HepG2 (cell line): ENCODE measurements around the gene SIRT7. TPM values are rescaled to one million over a fixed set of nuclear protein-coding genes. Genes with fewer than 3 reads are reported as not detected.

Experiments used
- CHD2 ChIP-seq: IDR thresholded peaks from 2 replicates; pipeline ENCODE4 v1.6.1; 2011; ENCODE audit warnings: low read depth, low read length, improper control_type of control experiment
- EZH2 ChIP-seq: conservative IDR thresholded peaks from 2 replicates; pipeline ENCODE4 v1.6.1; 2012; ENCODE audit warnings: mild to moderate bottlenecking, low read depth, low read length, moderate library complexity
- GTF3A ChIP-seq: sonication (generic); formaldehyde crosslinking; conservative IDR thresholded peaks from 2 replicates; pipeline ENCODE4 v1.4.0; 2020; ENCODE audit warnings: mild to moderate bottlenecking, missing genetic modification reagents
- HNF4A ChIP-seq: sonication (generic); formaldehyde crosslinking; IDR thresholded peaks from 2 replicates; pipeline ENCODE4 v1.4.0; 2020; ENCODE audit warnings: missing genetic modification reagents
- MAFG ChIP-seq: sonication (generic); formaldehyde crosslinking; IDR thresholded peaks from 2 replicates; pipeline ENCODE4 v1.5.1; 2020; ENCODE audit warnings: mild to moderate bottlenecking, missing genetic modification reagents
- NR2C2 ChIP-seq: sonication (generic); formaldehyde crosslinking; IDR thresholded peaks from 2 replicates; pipeline ENCODE4 v1.4.0; 2020; ENCODE audit warnings: missing genetic modification reagents, mild to moderate bottlenecking, moderate library complexity, borderline replicate concordance
- REPIN1 ChIP-seq: sonication (generic); formaldehyde crosslinking; IDR thresholded peaks from 2 replicates; pipeline ENCODE4 v1.8.0; 2022; ENCODE audit warnings: missing genetic modification reagents, low read depth, mild to moderate bottlenecking, borderline replicate concordance
- SALL2 ChIP-seq: sonication (generic); formaldehyde crosslinking; IDR thresholded peaks from 2 replicates; pipeline ENCODE4 v1.8.1; 2023; ENCODE audit warnings: mild to moderate bottlenecking, missing genetic modification reagents, inconsistent platforms
- ZFY ChIP-seq: sonication (generic); formaldehyde crosslinking; IDR thresholded peaks from 2 replicates; pipeline ENCODE4 v1.4.0; 2020; ENCODE audit warnings: missing genetic modification reagents
- ZNF446 ChIP-seq: sonication (generic); formaldehyde crosslinking; IDR thresholded peaks from 2 replicates; pipeline ENCODE4 v1.5.0; 2020; ENCODE audit warnings: mild to moderate bottlenecking, missing genetic modification reagents
- ZNF660 ChIP-seq: sonication (generic); formaldehyde crosslinking; IDR thresholded peaks from 2 replicates; pipeline ENCODE4 v1.5.1; 2020; ENCODE audit warnings: mild to moderate bottlenecking, low read depth, missing genetic modification reagents, borderline replicate concordance
- polyA plus RNA-seq, 8 experiments: library from polyadenylated mRNA; depleted of rRNA in 3 of 8; stranded (reverse) in 7 of 8; unstranded in 1 of 8; fragments of >200 nt; fragmentation: Illumina TruSeq in 4 of 8; extraction: Trizol in 4 of 8; gene quantifications; 2 replicates each; pipeline versions ENCODE4 v1.2.1 to v1.2.3, GENCODE V29; 2011 to 2016; ENCODE audit warnings: low read depth in 4 of 8, missing spikeins in 1 of 8, mixed read lengths in 1 of 8; ENCODE audit not compliant: insufficient read depth in 1 of 8
- total RNA-seq, 5 experiments: library from RNA; depleted of rRNA; stranded (reverse); fragments of >200 nt; fragmentation: Illumina TruSeq; extraction: Trizol; gene quantifications; 2 replicates each; pipeline ENCODE4 v1.2.3, GENCODE V29; 2016; ENCODE audit warnings: low read depth in 1 of 5
- TF ChIP-seq, protein P1 (sequence below): sonication (generic); formaldehyde crosslinking; IDR thresholded peaks from 2 replicates; pipeline ENCODE4 v1.5.0; 2020; ENCODE audit warnings: mild to moderate bottlenecking, missing genetic modification reagents, borderline replicate concordance
- TF ChIP-seq, protein P2 (sequence below): sonication (generic); formaldehyde crosslinking; IDR thresholded peaks from 2 replicates; pipeline ENCODE4 v1.8.0; 2022; ENCODE audit warnings: low read depth, missing genetic modification reagents
- TF ChIP-seq, protein P3 (sequence below), 2 experiments: sonication (generic) in 1 of 2; formaldehyde crosslinking in 1 of 2; IDR thresholded peaks; 2 replicates each; pipeline versions ENCODE4 v1.4.0 to v1.6.1; 2018 to 2020; ENCODE audit warnings: missing genetic modification reagents in 2 of 2, borderline replicate concordance in 1 of 2, low read depth in 1 of 2, mild to moderate bottlenecking in 1 of 2, missing biosample characterization in 1 of 2
- TF ChIP-seq, protein P4 (sequence below): IDR thresholded peaks from 2 replicates; pipeline ENCODE4 v1.6.1; 2016; ENCODE audit warnings: control low read depth

SIRT7 gene
- total and polyA plus RNA-seq, 2 of the 13 experiments (the other 11 are each of a cell fraction or from before 2014, with no cell fraction given) = 8.3 to 24.8 TPM

DNA sequence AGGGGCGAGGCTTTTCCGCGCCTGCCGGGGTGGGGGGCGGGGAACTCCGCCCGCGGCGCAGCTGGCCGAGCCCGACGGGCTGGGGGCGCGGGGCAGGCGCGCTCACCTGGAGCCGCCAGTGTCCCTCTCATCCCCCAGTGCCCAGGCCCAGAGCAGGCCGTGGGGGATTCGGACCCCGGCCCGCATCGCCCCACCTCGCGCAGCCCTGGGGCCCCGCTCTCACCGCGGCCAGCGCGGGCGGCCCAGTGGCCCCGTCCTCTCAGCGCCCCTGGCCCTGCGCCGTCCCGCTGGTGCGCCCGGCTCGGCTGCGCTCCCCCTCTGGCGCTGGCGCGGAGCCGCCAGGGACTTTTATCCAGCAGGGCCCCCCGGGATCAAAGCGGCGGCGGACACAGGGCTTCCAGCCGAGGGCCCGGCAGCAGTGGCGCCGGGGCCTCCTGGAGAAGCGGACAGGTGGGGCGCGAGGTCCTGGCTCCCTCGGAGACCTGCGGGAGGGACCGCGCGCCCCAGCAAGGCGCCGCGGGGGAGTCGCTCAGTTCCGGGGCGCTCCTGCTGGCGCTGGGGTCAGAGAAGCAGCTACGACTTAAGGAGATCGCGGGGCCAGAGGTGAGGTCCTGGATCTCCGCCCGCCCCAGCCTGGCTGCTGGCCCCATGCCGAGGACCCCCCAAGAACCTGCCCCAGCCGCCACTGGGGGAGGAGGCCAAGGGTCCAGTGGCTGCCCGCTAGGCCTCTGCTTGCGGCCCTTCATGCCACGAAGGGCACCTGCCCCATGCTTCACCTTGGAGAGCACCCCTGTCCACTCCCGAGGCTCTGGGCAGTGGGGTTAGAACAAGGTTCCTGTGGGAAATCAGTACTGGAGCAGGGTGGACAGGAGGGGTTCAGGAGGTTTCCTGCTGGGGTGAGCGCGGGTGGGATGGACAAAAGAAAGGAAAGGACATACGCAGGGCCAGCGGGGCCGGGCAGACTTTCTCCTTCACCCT is 43.8 kb upstream of the SIRT7 start (continued):
- TF ChIP-seq, protein P1, sequence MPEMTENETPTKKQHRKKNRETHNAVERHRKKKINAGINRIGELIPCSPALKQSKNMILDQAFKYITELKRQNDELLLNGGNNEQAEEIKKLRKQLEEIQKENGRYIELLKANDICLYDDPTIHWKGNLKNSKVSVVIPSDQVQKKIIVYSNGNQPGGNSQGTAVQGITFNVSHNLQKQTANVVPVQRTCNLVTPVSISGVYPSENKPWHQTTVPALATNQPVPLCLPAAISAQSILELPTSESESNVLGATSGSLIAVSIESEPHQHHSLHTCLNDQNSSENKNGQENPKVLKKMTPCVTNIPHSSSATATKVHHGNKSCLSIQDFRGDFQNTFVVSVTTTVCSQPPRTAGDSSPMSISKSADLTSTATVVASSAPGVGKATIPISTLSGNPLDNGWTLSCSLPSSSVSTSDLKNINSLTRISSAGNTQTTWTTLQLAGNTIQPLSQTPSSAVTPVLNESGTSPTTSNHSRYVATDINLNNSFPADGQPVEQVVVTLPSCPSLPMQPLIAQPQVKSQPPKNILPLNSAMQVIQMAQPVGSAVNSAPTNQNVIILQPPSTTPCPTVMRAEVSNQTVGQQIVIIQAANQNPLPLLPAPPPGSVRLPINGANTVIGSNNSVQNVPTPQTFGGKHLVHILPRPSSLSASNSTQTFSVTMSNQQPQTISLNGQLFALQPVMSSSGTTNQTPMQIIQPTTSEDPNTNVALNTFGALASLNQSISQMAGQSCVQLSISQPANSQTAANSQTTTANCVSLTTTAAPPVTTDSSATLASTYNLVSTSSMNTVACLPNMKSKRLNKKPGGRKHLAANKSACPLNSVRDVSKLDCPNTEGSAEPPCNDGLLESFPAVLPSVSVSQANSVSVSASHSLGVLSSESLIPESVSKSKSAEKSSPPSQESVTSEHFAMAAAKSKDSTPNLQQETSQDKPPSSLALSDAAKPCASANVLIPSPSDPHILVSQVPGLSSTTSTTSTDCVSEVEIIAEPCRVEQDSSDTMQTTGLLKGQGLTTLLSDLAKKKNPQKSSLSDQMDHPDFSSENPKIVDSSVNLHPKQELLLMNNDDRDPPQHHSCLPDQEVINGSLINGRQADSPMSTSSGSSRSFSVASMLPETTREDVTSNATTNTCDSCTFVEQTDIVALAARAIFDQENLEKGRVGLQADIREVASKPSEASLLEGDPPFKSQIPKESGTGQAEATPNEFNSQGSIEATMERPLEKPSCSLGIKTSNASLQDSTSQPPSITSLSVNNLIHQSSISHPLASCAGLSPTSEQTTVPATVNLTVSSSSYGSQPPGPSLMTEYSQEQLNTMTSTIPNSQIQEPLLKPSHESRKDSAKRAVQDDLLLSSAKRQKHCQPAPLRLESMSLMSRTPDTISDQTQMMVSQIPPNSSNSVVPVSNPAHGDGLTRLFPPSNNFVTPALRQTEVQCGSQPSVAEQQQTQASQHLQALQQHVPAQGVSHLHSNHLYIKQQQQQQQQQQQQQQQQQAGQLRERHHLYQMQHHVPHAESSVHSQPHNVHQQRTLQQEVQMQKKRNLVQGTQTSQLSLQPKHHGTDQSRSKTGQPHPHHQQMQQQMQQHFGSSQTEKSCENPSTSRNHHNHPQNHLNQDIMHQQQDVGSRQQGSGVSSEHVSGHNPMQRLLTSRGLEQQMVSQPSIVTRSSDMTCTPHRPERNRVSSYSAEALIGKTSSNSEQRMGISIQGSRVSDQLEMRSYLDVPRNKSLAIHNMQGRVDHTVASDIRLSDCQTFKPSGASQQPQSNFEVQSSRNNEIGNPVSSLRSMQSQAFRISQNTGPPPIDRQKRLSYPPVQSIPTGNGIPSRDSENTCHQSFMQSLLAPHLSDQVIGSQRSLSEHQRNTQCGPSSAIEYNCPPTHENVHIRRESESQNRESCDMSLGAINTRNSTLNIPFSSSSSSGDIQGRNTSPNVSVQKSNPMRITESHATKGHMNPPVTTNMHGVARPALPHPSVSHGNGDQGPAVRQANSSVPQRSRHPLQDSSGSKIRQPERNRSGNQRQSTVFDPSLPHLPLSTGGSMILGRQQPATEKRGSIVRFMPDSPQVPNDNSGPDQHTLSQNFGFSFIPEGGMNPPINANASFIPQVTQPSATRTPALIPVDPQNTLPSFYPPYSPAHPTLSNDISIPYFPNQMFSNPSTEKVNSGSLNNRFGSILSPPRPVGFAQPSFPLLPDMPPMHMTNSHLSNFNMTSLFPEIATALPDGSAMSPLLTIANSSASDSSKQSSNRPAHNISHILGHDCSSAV = no peak
- TF ChIP-seq ZNF446 (CRISPR knock-in tag) (no peak), REPIN1 (CRISPR knock-in tag) (no peak; the same call in 1 of the 2 replicates), SALL2 (no peak), EZH2 (no peak), ZNF660 (CRISPR knock-in tag) (no peak), GTF3A (CRISPR knock-in tag) (no peak), CHD2 (no peak), MAFG (CRISPR knock-in tag) (no peak), ZFY (CRISPR knock-in tag) (peak; percentile 79), NR2C2 (CRISPR knock-in tag) (no peak), HNF4A (CRISPR knock-in tag) (peak; percentile 15; the same call in 1 of the 2 replicates)
- TF ChIP-seq, protein P2, sequence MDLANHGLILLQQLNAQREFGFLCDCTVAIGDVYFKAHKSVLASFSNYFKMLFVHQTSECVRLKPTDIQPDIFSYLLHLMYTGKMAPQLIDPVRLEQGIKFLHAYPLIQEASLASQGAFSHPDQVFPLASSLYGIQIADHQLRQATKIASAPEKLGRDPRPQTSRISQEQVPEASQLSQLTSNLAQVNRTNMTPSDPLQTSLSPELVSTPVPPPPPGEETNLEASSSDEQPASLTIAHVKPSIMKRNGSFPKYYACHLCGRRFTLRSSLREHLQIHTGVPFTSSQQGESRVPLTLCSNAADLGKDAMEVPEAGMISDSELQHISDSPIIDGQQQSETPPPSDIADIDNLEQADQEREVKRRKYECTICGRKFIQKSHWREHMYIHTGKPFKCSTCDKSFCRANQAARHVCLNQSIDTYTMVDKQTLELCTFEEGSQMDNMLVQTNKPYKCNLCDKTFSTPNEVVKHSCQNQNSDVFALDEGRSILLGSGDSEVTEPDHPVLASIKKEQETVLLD (CRISPR knock-in tag) = 0 out of 2 replicates have a peak, but pooled peaks have one; percentile 7
- TF ChIP-seq, protein P3, sequence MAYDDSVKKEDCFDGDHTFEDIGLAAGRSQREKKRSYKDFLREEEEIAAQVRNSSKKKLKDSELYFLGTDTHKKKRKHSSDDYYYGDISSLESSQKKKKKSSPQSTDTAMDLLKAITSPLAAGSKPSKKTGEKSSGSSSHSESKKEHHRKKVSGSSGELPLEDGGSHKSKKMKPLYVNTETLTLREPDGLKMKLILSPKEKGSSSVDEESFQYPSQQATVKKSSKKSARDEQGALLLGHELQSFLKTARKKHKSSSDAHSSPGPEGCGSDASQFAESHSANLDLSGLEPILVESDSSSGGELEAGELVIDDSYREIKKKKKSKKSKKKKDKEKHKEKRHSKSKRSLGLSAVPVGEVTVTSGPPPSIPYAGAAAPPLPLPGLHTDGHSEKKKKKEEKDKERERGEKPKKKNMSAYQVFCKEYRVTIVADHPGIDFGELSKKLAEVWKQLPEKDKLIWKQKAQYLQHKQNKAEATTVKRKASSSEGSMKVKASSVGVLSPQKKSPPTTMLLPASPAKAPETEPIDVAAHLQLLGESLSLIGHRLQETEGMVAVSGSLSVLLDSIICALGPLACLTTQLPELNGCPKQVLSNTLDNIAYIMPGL (CRISPR knock-in tag; IDR thresholded peaks at IDR 0.05; ENCODE audit: borderline replicate concordance in 1 of 2, low read depth in 1 of 2) = no peak; a peak in 2 of 4 replicates
- TF ChIP-seq, protein P4, sequence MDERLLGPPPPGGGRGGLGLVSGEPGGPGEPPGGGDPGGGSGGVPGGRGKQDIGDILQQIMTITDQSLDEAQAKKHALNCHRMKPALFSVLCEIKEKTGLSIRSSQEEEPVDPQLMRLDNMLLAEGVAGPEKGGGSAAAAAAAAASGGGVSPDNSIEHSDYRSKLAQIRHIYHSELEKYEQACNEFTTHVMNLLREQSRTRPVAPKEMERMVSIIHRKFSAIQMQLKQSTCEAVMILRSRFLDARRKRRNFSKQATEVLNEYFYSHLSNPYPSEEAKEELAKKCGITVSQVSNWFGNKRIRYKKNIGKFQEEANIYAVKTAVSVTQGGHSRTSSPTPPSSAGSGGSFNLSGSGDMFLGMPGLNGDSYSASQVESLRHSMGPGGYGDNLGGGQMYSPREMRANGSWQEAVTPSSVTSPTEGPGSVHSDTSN (CRISPR knock-in tag) = no peak
